ENCODE data around the gene OTUB2. TPM values are rescaled to one million over a fixed set of nuclear protein-coding genes. Genes with fewer than 3 reads are reported as not detected.
A peak's percentile ranks its signal among the peaks of the same experiment; 100 is the strongest.

Gene OTUB2
- total RNA-seq, 3 donors from 2014 or later (not counting 1 experiment from before 2014, with no cell fraction given) = 0.09 to 0.13 TPM; not detected in 1

DNA sequence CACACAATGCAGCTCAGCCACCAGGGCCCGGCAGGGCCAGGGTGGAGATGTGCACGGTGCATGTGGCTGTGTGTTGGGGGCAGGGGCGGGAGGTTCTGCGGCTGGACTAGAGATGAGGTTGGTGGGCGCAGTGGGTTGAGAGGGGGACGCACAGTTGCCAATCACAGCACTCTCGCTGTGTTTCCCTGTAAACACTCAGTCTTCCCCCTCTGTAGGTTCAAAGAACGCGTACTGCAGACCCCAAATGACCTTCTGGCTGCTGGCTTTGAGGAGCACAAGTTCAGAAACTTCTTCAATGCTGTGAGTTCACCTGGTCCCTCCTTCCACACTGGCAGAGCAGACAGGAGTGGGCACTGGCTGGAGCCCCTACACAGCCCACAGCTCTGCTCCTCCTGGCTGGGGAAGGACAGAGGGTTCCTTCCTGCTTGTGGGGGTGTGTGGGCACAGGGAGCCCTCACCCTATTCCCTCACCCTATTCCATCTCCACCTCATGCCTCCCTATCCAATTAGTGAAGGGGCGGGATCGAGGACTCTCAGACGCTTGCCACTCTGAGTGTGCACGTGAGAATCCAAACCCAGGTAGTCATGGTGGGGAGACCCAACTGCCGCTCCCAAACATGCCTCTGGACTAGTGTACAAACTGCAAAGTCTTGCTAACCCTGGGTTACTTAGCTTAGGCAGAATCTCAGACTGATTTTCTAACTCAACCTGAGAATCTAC is 17.8 kb downstream of the OTUB2 start:
- no peak overlapping the region for H3K4me3 Mint-ChIP-seq
- Histone ChIP-seq H3K4me3 (ENCODE audit: low read length) (no peak overlapping the region), H3K36me3 (ENCODE audit: control insufficient read depth, insufficient read depth, low read length) (peaks cover 25% of the 10 kb centered on the region), H3K27me3 (ENCODE audit: control insufficient read depth, insufficient read depth, low read length) (no peaks in the 10 kb centered on the region), H3K4me1 (ENCODE audit: control insufficient read depth, insufficient read depth, low read length) (no peaks in the 10 kb centered on the region), H3K27ac (ENCODE audit: low read length) (no peak overlapping the region), H3K9me3 (ENCODE audit: control insufficient read depth, insufficient read depth, low read length) (no peaks in the 10 kb centered on the region)
- no peaks in the 10 kb centered on the region for H3K9me3 Mint-ChIP-seq
- 96% methylated on average over 13 of the region's 14 CpGs for WGBS (ENCODE audit: insufficient coverage)
- peak in 1 of 3 donors; percentile 3 for ATAC-seq
- no peaks in the 10 kb centered on the region for H3K4me1 Mint-ChIP-seq
- TF ChIP-seq, protein P1, sequence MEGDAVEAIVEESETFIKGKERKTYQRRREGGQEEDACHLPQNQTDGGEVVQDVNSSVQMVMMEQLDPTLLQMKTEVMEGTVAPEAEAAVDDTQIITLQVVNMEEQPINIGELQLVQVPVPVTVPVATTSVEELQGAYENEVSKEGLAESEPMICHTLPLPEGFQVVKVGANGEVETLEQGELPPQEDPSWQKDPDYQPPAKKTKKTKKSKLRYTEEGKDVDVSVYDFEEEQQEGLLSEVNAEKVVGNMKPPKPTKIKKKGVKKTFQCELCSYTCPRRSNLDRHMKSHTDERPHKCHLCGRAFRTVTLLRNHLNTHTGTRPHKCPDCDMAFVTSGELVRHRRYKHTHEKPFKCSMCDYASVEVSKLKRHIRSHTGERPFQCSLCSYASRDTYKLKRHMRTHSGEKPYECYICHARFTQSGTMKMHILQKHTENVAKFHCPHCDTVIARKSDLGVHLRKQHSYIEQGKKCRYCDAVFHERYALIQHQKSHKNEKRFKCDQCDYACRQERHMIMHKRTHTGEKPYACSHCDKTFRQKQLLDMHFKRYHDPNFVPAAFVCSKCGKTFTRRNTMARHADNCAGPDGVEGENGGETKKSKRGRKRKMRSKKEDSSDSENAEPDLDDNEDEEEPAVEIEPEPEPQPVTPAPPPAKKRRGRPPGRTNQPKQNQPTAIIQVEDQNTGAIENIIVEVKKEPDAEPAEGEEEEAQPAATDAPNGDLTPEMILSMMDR (IDR thresholded peaks at IDR 0.05) = no peak
- no peak for DNase-seq
- no peaks in the 10 kb centered on the region for H3K27me3 Mint-ChIP-seq (ENCODE audit: low read depth in 2 of 2)
- peak overlapping the region in 1 of 2 donors; percentile 47 for H3K27ac Mint-ChIP-seq
- intact Hi-C loops (cut with micrococcal nuclease) = no loop called here
- peaks cover 15% of the 10 kb centered on the region for H3K36me3 Mint-ChIP-seq

DNA sequence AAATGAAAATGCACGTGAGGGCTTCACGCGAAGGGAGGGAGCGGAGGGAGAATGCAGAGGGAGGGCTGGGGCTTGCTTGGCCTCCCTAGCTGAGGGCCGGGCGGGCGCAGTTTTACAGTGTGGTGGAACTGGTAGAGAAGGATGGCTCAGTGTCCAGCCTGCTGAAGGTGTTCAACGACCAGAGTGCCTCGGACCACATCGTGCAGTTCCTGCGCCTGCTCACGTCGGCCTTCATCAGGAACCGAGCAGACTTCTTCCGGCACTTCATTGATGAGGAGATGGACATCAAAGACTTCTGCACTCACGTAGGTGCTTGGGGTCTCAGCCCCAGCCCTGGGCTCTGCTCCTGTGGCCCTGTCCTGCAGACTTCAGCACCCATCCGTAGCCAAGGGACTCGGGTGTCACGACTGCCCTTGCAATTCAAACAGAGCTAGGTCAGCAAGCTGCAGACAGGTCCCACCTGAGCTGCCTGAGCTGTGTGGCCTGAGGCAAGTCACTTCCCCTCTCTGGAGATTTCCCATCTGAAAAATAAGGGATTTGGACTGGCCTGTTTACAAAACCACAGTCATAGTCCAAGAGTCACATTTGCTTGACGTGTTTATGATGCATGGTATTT is 18.4 kb downstream of the OTUB2 start:
- no peak overlapping the region for H3K27ac ChIP-seq (ENCODE audit: low read length)
- WGBS (ENCODE audit: insufficient coverage) = 95% methylated on average over 20 of the region's 20 CpGs
- no peaks in the 10 kb centered on the region for H3K4me1 Mint-ChIP-seq
- intact Hi-C loops (cut with micrococcal nuclease) = no loop called here
- H3K4me3 Mint-ChIP-seq = no peak overlapping the region
- H3K27ac Mint-ChIP-seq = peak overlapping the region in 1 of 2 donors; percentile 9
- H3K36me3 Mint-ChIP-seq = peaks cover 15% of the 10 kb centered on the region
- ATAC-seq = no peak
- DNase-seq = no peak
- no peaks in the 10 kb centered on the region for H3K27me3 ChIP-seq (ENCODE audit: control insufficient read depth, insufficient read depth, low read length)
- no peaks in the 10 kb centered on the region for H3K27me3 Mint-ChIP-seq (ENCODE audit: low read depth in 2 of 2)
- TF ChIP-seq, protein P1 (IDR thresholded peaks at IDR 0.05) = no peak
- H3K9me3 ChIP-seq (ENCODE audit: control insufficient read depth, insufficient read depth, low read length) = no peaks in the 10 kb centered on the region
- H3K4me3 ChIP-seq (ENCODE audit: low read length) = no peak overlapping the region
- no peaks in the 10 kb centered on the region for H3K4me1 ChIP-seq (ENCODE audit: control insufficient read depth, insufficient read depth, low read length)
- no peaks in the 10 kb centered on the region for H3K9me3 Mint-ChIP-seq
- H3K36me3 ChIP-seq (ENCODE audit: control insufficient read depth, insufficient read depth, low read length) = peaks cover 32% of the 10 kb centered on the region

DNA sequence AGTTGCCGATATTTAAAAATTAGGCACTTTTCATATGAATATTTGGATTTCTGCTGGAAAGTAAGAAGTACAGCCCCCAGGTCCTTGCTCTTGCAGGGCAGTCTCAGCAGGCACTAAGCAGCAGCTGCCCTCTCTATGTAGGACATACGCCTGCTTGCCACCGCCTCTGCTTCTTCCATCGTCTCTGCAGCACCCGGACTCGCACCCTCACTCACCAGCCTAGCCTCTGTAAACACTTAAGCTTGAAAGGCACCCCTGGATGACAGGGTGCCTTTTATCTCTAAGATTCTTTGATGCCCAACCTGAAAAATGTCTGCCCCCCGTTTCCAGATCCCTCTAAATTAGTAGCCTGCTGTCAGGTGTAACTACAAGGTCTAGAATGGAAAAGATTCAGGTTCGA is 19.0 kb downstream of the OTUB2 start:
- Mint-ChIP-seq H3K4me3 (no peak overlapping the region), H3K27ac (peak overlapping the region; percentile 9 to 62), H3K36me3 (peaks cover 17% of the 10 kb centered on the region), H3K27me3 (ENCODE audit: low read depth in 2 of 2) (no peaks in the 10 kb centered on the region), H3K4me1 (no peaks in the 10 kb centered on the region), H3K9me3 (no peaks in the 10 kb centered on the region)
- H3K36me3 ChIP-seq (ENCODE audit: control insufficient read depth, insufficient read depth, low read length) = peaks cover 37% of the 10 kb centered on the region
- H3K9me3 ChIP-seq (ENCODE audit: control insufficient read depth, insufficient read depth, low read length) = no peaks in the 10 kb centered on the region
- H3K4me1 ChIP-seq (ENCODE audit: control insufficient read depth, insufficient read depth, low read length) = no peaks in the 10 kb centered on the region
- intact Hi-C loops (cut with micrococcal nuclease) = no loop called here
- 98% methylated on average over 8 of the region's 8 CpGs for WGBS (ENCODE audit: insufficient coverage)
- no peak overlapping the region for H3K4me3 ChIP-seq (ENCODE audit: low read length)
- ATAC-seq (no peak), DNase-seq (no peak)
- H3K27ac ChIP-seq (ENCODE audit: low read length) = no peak overlapping the region
- no peaks in the 10 kb centered on the region for H3K27me3 ChIP-seq (ENCODE audit: control insufficient read depth, insufficient read depth, low read length)
- TF ChIP-seq, protein P1 (IDR thresholded peaks at IDR 0.05) = no peak

Measured in natural killer cell (primary cell).